ENCODE measurements around the gene TRABD2B. TPM values are rescaled to one million over a fixed set of nuclear protein-coding genes. Genes with fewer than 3 reads are reported as not detected.

Gene TRABD2B
- total and polyA plus RNA-seq, 4 donors, result 0.28 to 2.6 (median 1.3) TPM

- H3K36me3 ChIP-seq (ENCODE audit: control insufficient read depth in 4 of 4, insufficient read depth in 3 of 4, low read depth in 1 of 4, low read length in 3 of 4), result no peaks in the 10 kb centered on the region
- WGBS, result 91% methylated on average over 2 of the region's 2 CpGs
- no peak for TF ChIP-seq TAF1 (conservative IDR thresholded peaks at IDR 0.05)
- no peak for TF ChIP-seq SP1 (IDR thresholded peaks at IDR 0.05)
- no peak for TF ChIP-seq RAD21 (IDR thresholded peaks at IDR 0.05)
- no peak for TF ChIP-seq CTCF (IDR thresholded peaks at IDR 0.05; ENCODE audit: low read depth, low read length, missing input control)
- TF ChIP-seq HNF4A (conservative IDR thresholded peaks at IDR 0.05), result no peak
- TF ChIP-seq MAX (IDR thresholded peaks at IDR 0.05), result no peak
- no peak for TF ChIP-seq JUND (IDR thresholded peaks at IDR 0.05)
- TF ChIP-seq RXRA (IDR thresholded peaks at IDR 0.05), result no peak
- no peak for TF ChIP-seq ATF3 (IDR thresholded peaks at IDR 0.05)
- no peak for TF ChIP-seq EGR1 (IDR thresholded peaks at IDR 0.05; ENCODE audit: low read depth in 2 of 2)
- no peak for TF ChIP-seq FOXA2 (IDR thresholded peaks at IDR 0.05)
- TF ChIP-seq, protein P1, sequence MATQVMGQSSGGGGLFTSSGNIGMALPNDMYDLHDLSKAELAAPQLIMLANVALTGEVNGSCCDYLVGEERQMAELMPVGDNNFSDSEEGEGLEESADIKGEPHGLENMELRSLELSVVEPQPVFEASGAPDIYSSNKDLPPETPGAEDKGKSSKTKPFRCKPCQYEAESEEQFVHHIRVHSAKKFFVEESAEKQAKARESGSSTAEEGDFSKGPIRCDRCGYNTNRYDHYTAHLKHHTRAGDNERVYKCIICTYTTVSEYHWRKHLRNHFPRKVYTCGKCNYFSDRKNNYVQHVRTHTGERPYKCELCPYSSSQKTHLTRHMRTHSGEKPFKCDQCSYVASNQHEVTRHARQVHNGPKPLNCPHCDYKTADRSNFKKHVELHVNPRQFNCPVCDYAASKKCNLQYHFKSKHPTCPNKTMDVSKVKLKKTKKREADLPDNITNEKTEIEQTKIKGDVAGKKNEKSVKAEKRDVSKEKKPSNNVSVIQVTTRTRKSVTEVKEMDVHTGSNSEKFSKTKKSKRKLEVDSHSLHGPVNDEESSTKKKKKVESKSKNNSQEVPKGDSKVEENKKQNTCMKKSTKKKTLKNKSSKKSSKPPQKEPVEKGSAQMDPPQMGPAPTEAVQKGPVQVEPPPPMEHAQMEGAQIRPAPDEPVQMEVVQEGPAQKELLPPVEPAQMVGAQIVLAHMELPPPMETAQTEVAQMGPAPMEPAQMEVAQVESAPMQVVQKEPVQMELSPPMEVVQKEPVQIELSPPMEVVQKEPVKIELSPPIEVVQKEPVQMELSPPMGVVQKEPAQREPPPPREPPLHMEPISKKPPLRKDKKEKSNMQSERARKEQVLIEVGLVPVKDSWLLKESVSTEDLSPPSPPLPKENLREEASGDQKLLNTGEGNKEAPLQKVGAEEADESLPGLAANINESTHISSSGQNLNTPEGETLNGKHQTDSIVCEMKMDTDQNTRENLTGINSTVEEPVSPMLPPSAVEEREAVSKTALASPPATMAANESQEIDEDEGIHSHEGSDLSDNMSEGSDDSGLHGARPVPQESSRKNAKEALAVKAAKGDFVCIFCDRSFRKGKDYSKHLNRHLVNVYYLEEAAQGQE (IDR thresholded peaks at IDR 0.05), result no peak
- TF ChIP-seq HNF4G (IDR thresholded peaks at IDR 0.05), result no peak
- no peak for TF ChIP-seq NR2F2 (IDR thresholded peaks at IDR 0.05)
- no peak for TF ChIP-seq GABPA (IDR thresholded peaks at IDR 0.05 in 1 of 2, conservative IDR thresholded peaks at IDR 0.05 in 1 of 2)
- no peak for TF ChIP-seq FOXA1 (IDR thresholded peaks at IDR 0.05)
- TF ChIP-seq YY1 (IDR thresholded peaks at IDR 0.05), result no peak
- TF ChIP-seq, protein P2, sequence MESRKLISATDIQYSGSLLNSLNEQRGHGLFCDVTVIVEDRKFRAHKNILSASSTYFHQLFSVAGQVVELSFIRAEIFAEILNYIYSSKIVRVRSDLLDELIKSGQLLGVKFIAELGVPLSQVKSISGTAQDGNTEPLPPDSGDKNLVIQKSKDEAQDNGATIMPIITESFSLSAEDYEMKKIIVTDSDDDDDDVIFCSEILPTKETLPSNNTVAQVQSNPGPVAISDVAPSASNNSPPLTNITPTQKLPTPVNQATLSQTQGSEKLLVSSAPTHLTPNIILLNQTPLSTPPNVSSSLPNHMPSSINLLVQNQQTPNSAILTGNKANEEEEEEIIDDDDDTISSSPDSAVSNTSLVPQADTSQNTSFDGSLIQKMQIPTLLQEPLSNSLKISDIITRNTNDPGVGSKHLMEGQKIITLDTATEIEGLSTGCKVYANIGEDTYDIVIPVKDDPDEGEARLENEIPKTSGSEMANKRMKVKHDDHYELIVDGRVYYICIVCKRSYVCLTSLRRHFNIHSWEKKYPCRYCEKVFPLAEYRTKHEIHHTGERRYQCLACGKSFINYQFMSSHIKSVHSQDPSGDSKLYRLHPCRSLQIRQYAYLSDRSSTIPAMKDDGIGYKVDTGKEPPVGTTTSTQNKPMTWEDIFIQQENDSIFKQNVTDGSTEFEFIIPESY (IDR thresholded peaks at IDR 0.05), result no peak
Observed at GRCh38 chr1:48027533-48027835, 30.3 kb upstream of the TRABD2B start.

More at GRCh38 chr1:48027533-48027835, 30.3 kb upstream of the TRABD2B start:
- Histone ChIP-seq H3K9me3 (ENCODE audit: control insufficient read depth in 4 of 4, low read length in 3 of 4) (no peaks in the 10 kb centered on the region), H3K4me1 (ENCODE audit: control insufficient read depth in 4 of 4, insufficient read depth in 4 of 4, low read length in 3 of 4) (peaks cover 0 to 7% (median 4%) of the 10 kb centered on the region in 4 donors), H3K27ac (ENCODE audit: low read depth in 1 of 2, low read length in 2 of 2) (no peak overlapping the region), H3K9ac (ENCODE audit: low read depth in 1 of 2, low read length in 2 of 2) (no peak overlapping the region), H3K27me3 (ENCODE audit: control insufficient read depth in 4 of 4, insufficient read depth in 4 of 4, low read length in 3 of 4) (no peaks in the 10 kb centered on the region), H3K4me3 (ENCODE audit: low read depth in 1 of 3, low read length in 3 of 3) (no peak overlapping the region)
- DNase-seq (ENCODE audit: low spot score), result no peak
